H1 (cell line): ENCODE measurements around the gene TRIM45. TPM values are rescaled to one million over a fixed set of nuclear protein-coding genes. Genes with fewer than 3 reads are reported as not detected.

Experiments
- CTCF ChIA-PET: fragments of 300-600 bp; sonication (Branson Sonifier 250); formaldehyde crosslinking; loops from one replicate; lab custom pipeline; 2021; ENCODE audit not compliant: partially characterized antibody; lab: Charles Lee
- POLR2A ChIA-PET: fragments of 300-600 bp; sonication (Branson Sonifier 250); formaldehyde crosslinking; loops from one replicate; lab custom pipeline; 2021; ENCODE audit warnings: inconsistent platforms; ENCODE audit not compliant: partially characterized antibody; lab: Charles Lee
- DNase-seq, 2 experiments: peaks; one replicate each; pipeline versions ENCODE4 v3.0.0 to v3.0.0-alpha.2; 2010 to 2022; ENCODE audit warnings: low spot score in 2 of 2, low read depth in 1 of 2, mixed read lengths in 1 of 2
- FAIRE-seq: peaks from 2 replicates; lab custom pipeline; 2011; peaks lifted over from hg19 to GRCh38; lab: Jason Lieb, UNC
- H2AFZ ChIP-seq: 2 replicates; pipeline ENCODE4 v1.8.1; 2012; ENCODE audit warnings: low read length, inconsistent platforms
- H2AK5ac ChIP-seq: 2 replicates; pipeline ENCODE4 v1.6.1; 2013; ENCODE audit warnings: low read depth, low read length
- H2BK120ac ChIP-seq: replicated peaks from 2 replicates; pipeline ENCODE3; 2013; ENCODE audit warnings: low read depth, low read length, inconsistent platforms
- H2BK12ac ChIP-seq: 2 replicates; pipeline ENCODE4 v1.6.1; 2013; ENCODE audit warnings: low read depth, low read length
- H2BK15ac ChIP-seq: 2 replicates; pipeline ENCODE4 v1.6.1; 2013; ENCODE audit warnings: low read length
- H2BK20ac ChIP-seq: 2 replicates; pipeline ENCODE4 v1.6.1; 2013; ENCODE audit warnings: low read length
- H2BK5ac ChIP-seq: 2 replicates; pipeline ENCODE4 v1.6.1; 2013; ENCODE audit warnings: low read depth, low read length
- H3K14ac ChIP-seq: 2 replicates; pipeline ENCODE4 v1.6.1; 2013; ENCODE audit warnings: inconsistent platforms; ENCODE audit not compliant: insufficient read length
- H3K18ac ChIP-seq: 2 replicates; pipeline ENCODE4 v1.6.1; 2013; ENCODE audit warnings: low read length; ENCODE audit errors: extremely low read depth
- H3K23ac ChIP-seq: 2 replicates; pipeline ENCODE4 v1.6.1; 2013; ENCODE audit warnings: inconsistent platforms; ENCODE audit not compliant: insufficient read length
- H3K23me2 ChIP-seq: 2 replicates; pipeline ENCODE4 v1.6.1; 2013; ENCODE audit warnings: low read depth, low read length
- H3K27ac ChIP-seq: 2 replicates; pipeline ENCODE4 v1.6.1; 2011; ENCODE audit warnings: low read depth, low read length, inconsistent platforms
- H3K27me3 ChIP-seq, 4 experiments: replicated peaks in 1 of 4; 1 replicate in 1 of 4; 2 replicates in 3 of 4; pipeline versions ENCODE4 v1.6.1 to v1.8.1; 2011 to 2013; ENCODE audit warnings: low read length in 3 of 4, mild to moderate bottlenecking in 3 of 4, inconsistent platforms in 2 of 4, mixed read lengths in 2 of 4, moderate library complexity in 1 of 4; ENCODE audit not compliant: control insufficient read depth in 3 of 4, insufficient read depth in 3 of 4; ENCODE audit errors: extremely low read depth in 1 of 4
- H3K36me3 ChIP-seq, 4 experiments: 2 replicates each; pipeline versions ENCODE4 v1.6.1 to v1.8.1; 2011 to 2013; ENCODE audit warnings: mild to moderate bottlenecking in 4 of 4, low read length in 3 of 4, moderate library complexity in 2 of 4, control low read depth in 1 of 4, inconsistent platforms in 1 of 4; ENCODE audit not compliant: insufficient read depth in 4 of 4, control insufficient read depth in 2 of 4
- H3K4ac ChIP-seq: replicated peaks from 2 replicates; pipeline ENCODE3; 2013; ENCODE audit warnings: low read length, low read depth, mixed read lengths, inconsistent platforms; ENCODE audit not compliant: insufficient read length
- H3K4me1 ChIP-seq, 4 experiments: replicated peaks in 1 of 4; 1 replicate in 1 of 4; 2 replicates in 3 of 4; pipeline versions ENCODE4 v1.6.1 to v1.8.1; 2011 to 2013; ENCODE audit warnings: low read length in 3 of 4, inconsistent platforms in 2 of 4, mixed read lengths in 1 of 4; ENCODE audit not compliant: insufficient read depth in 4 of 4, control insufficient read depth in 3 of 4
- H3K4me2 ChIP-seq, 2 experiments: 2 replicates each; pipeline versions ENCODE4 v1.6.1 to v1.8.1; 2011 to 2013; ENCODE audit warnings: low read depth in 2 of 2, low read length in 2 of 2, control low read depth in 1 of 2, inconsistent platforms in 1 of 2, mild to moderate bottlenecking in 1 of 2; ENCODE audit not compliant: insufficient read depth in 1 of 2
- H3K4me3 ChIP-seq, 4 experiments: fragments of 200-600, 300-600 bp in 1 of 4; sonication (generic), shearing (Covaris generic), sonication (Bioruptor Twin) in 1 of 4; 2 replicates each; pipeline versions ENCODE4 v1.5.1 to v1.8.1; 2011 to 2016; ENCODE audit warnings: low read length in 4 of 4, low read depth in 3 of 4, control low read depth in 2 of 4, inconsistent platforms in 2 of 4, mild to moderate bottlenecking in 2 of 4, mixed read lengths in 1 of 4, moderate library complexity in 1 of 4; ENCODE audit not compliant: insufficient read depth in 2 of 4; ENCODE audit errors: extremely low read depth in 1 of 4
- H3K56ac ChIP-seq: replicated peaks from 2 replicates; pipeline ENCODE3; 2013; ENCODE audit warnings: low read depth, mild to moderate bottlenecking, mixed read lengths, low read length, inconsistent platforms; ENCODE audit not compliant: insufficient read length
- H3K79me1 ChIP-seq: 2 replicates; pipeline ENCODE4 v1.6.1; 2013; ENCODE audit warnings: low read depth, low read length, control low read depth
- H3K79me2 ChIP-seq, 2 experiments: 2 replicates each; pipeline versions ENCODE4 v1.6.1 to v1.8.1; 2012 to 2013; ENCODE audit warnings: low read length in 2 of 2, mild to moderate bottlenecking in 2 of 2, inconsistent platforms in 1 of 2; ENCODE audit not compliant: insufficient read depth in 2 of 2, control insufficient read depth in 1 of 2
- H3K9ac ChIP-seq, 4 experiments: replicated peaks in 1 of 4; 1 replicate in 1 of 4; 2 replicates in 3 of 4; pipeline versions ENCODE4 v1.6.1 to v1.8.1; 2011 to 2013; ENCODE audit warnings: low read depth in 3 of 4, low read length in 3 of 4, control low read depth in 2 of 4, mild to moderate bottlenecking in 2 of 4, moderate library complexity in 2 of 4, inconsistent platforms in 1 of 4; ENCODE audit errors: extremely low read depth in 1 of 4
- H3K9me3 ChIP-seq, 2 experiments: 2 replicates each; pipeline versions ENCODE4 v1.6.1 to v1.8.1; 2012 to 2013; ENCODE audit warnings: mild to moderate bottlenecking in 2 of 2, moderate library complexity in 2 of 2, control low read depth in 1 of 2, inconsistent platforms in 1 of 2, low read depth in 1 of 2, low read length in 1 of 2, mixed read lengths in 1 of 2; ENCODE audit not compliant: insufficient read depth in 2 of 2
- H4K20me1 ChIP-seq, 2 experiments: replicated peaks in 1 of 2; 2 replicates each; pipeline versions ENCODE3 to v1.8.1; 2011 to 2013; ENCODE audit warnings: inconsistent platforms in 2 of 2, low read length in 2 of 2, mild to moderate bottlenecking in 1 of 2; ENCODE audit not compliant: insufficient read depth in 2 of 2, control insufficient read depth in 1 of 2
- H4K5ac ChIP-seq: 2 replicates; pipeline ENCODE4 v1.6.1; 2013; ENCODE audit warnings: low read length, low read depth, mixed read lengths, inconsistent platforms; ENCODE audit not compliant: insufficient read length
- H4K8ac ChIP-seq: 2 replicates; pipeline ENCODE4 v1.8.0; 2013; ENCODE audit warnings: mild to moderate bottlenecking, moderate library complexity, low read length, inconsistent platforms; ENCODE audit not compliant: insufficient read depth; ENCODE audit errors: extremely low read depth
- H4K91ac ChIP-seq: replicated peaks from 2 replicates; pipeline ENCODE3; 2013; ENCODE audit warnings: low read length, mixed read lengths, inconsistent platforms; ENCODE audit not compliant: insufficient read length
- CBX8 ChIP-seq: fragments of 300-800, 300-1000 bp; sonication (generic); IDR thresholded peaks from 2 replicates; pipeline ENCODE4 v1.7.1; 2016; ENCODE audit warnings: low read depth, low read length, borderline replicate concordance
- CHD2 ChIP-seq: IDR thresholded peaks from 2 replicates; pipeline ENCODE4 v1.6.1; 2012; ENCODE audit warnings: low read length, improper control_type of control experiment
- CREB1 ChIP-seq: IDR thresholded peaks from 2 replicates; pipeline ENCODE4 v1.6.1; 2012; ENCODE audit warnings: inconsistent platforms
- CTCF ChIP-seq, 3 experiments: IDR thresholded peaks; 1 replicate in 2 of 3; 2 replicates in 1 of 3; pipeline versions ENCODE4 v1.5.1 to v1.6.1; 2011; ENCODE audit warnings: low read length in 3 of 3, mild to moderate bottlenecking in 3 of 3, inconsistent platforms in 2 of 3, low read depth in 1 of 3, moderate library complexity in 1 of 3; ENCODE audit not compliant: insufficient read depth in 1 of 3; ENCODE audit errors: control extremely low read depth in 1 of 3
- GABPA ChIP-seq: IDR thresholded peaks from 2 replicates; pipeline ENCODE4 v1.6.1; 2011; ENCODE audit warnings: mild to moderate bottlenecking, low read length, moderate library complexity, borderline replicate concordance; ENCODE audit not compliant: insufficient read depth
- KDM1A ChIP-seq: fragments of 200-600, 300-600 bp; sonication (generic); IDR thresholded peaks from 2 replicates; pipeline ENCODE4 v1.7.1; 2016; ENCODE audit warnings: mild to moderate bottlenecking, low read length, borderline replicate concordance
- KDM4A ChIP-seq: IDR thresholded peaks from one replicate; pipeline ENCODE4 v1.7.1; 2012; ENCODE audit warnings: low read depth, mild to moderate bottlenecking, moderate library complexity, low read length, inconsistent platforms; ENCODE audit not compliant: severe bottlenecking
- MAFK ChIP-seq: IDR thresholded peaks from 2 replicates; pipeline ENCODE4 v1.6.1; 2012; ENCODE audit warnings: low read depth, mild to moderate bottlenecking, improper control_type of control experiment, low read length
- PHF8 ChIP-seq: fragments of 200-600 bp; sonication (generic); conservative IDR thresholded peaks from 2 replicates; pipeline ENCODE4 v1.7.1; 2012; ENCODE audit warnings: low read depth, mild to moderate bottlenecking, inconsistent platforms, low read length, moderate library complexity
- SIN3A ChIP-seq, 2 experiments: IDR thresholded peaks in 1 of 2; conservative IDR thresholded peaks in 1 of 2; 2 replicates each; pipeline ENCODE4 v1.6.1; 2011 to 2012; ENCODE audit warnings: low read length in 2 of 2, improper control_type of control experiment in 1 of 2, low read depth in 1 of 2, mild to moderate bottlenecking in 1 of 2
- SP4 ChIP-seq: IDR thresholded peaks from 2 replicates; pipeline ENCODE4 v1.6.1; 2012; ENCODE audit warnings: low read length, inconsistent platforms
- WGBS, 2 experiments: shearing (Covaris generic) in 1 of 2; methylation state at CpG; one replicate each; pipeline versions ENCODE4 v1.1.6 to v1.1.7; 2013 to 2015; ENCODE audit warnings: low lambda C conversion rate in 2 of 2, mixed read lengths in 2 of 2, inconsistent platforms in 1 of 2, low coverage in 1 of 2, missing lambda C conversion rate in 1 of 2; ENCODE audit not compliant: insufficient replicate concordance in 2 of 2, insufficient coverage in 1 of 2, insufficient read length in 1 of 2; ENCODE audit errors: extremely low coverage in 1 of 2, missing lambda C conversion rate in 1 of 2; 5-methylcytosine and 5-hydroxymethylcytosine counted together
- polyA plus RNA-seq, 7 experiments: library from polyadenylated mRNA; depleted of rRNA in 3 of 7; stranded (reverse) in 5 of 7; unstranded in 2 of 7; fragments of >200 nt in 5 of 7; fragments of 200-250 nt in 2 of 7; gene quantifications; 1 replicate in 5 of 7; 2 replicates in 1 of 7; 4 replicates in 1 of 7; pipeline versions ENCODE4 v1.2.1 to v1.2.3, GENCODE V29; 2011 to 2013; ENCODE audit warnings: missing spikeins in 2 of 7, mixed read lengths in 2 of 7
- total RNA-seq: library from RNA; stranded (reverse); fragmentation: NEBNext Ultra II Directional; extraction: Animal tissue kit (Norgen Biotek cat#: 25700); gene quantifications from 2 replicates; pipeline ENCODE4 v1.2.1, GENCODE V29; 2021

The TRIM45 gene
- total and polyA plus RNA-seq, 2 of the 8 experiments (the other 6 are each of a cell fraction or from before 2014, with no cell fraction given) = 13.7 to 16.7 TPM

GRCh38 chr1:117068580-117068979 lies 53.0 kb downstream of the TRIM45 start:
- Histone ChIP-seq H4K8ac (no peak overlapping the region), H3K4me1 (no peaks in the 10 kb centered on the region; a peak in 1 of 7 replicates), H3K79me1 (no peaks in the 10 kb centered on the region; the same call in 1 of the 2 replicates), H3K27me3 (peaks cover 0 to 1% (median 0%) of the 10 kb centered on the region in 4 experiments; a peak in 1 of 7 replicates), H3K27ac (no peak overlapping the region), H2BK20ac (no peak overlapping the region), H3K36me3 (peaks cover 6 to 29% (median 22%) of the 10 kb centered on the region in 4 experiments), H3K9ac (no peak overlapping the region), H2BK120ac (no peak overlapping the region), H2BK12ac (no peak overlapping the region), H3K4ac (no peak overlapping the region), H4K91ac (no peak overlapping the region), H3K23me2 (no peaks in the 10 kb centered on the region), H3K4me3 (no peak overlapping the region), H3K23ac (no peak overlapping the region), H3K79me2 (peaks cover 0 to 30% of the 10 kb centered on the region in 2 experiments; a peak in 2 of 4 replicates), H2AK5ac (no peak overlapping the region), H2BK5ac (no peak overlapping the region), H3K56ac (no peak overlapping the region), H3K14ac (no peak overlapping the region), H3K9me3 (no peaks in the 10 kb centered on the region), H4K5ac (no peak overlapping the region), H2AFZ (no peak overlapping the region), H3K18ac (no peak overlapping the region), H4K20me1 (peaks cover 1 to 4% of the 10 kb centered on the region in 2 experiments), H2BK15ac (no peak overlapping the region), H3K4me2 (no peak overlapping the region)
- ChIA-PET CTCF (interaction anchor here (0.5 to 5.2 kb wide), 20 partner anchors 9 to 1444 kb away, joined by 3 to 49 read pairs (median 5); partner anchors contain the start of gene TTF2), POLR2A (interaction anchor here (1.0 to 3.6 kb wide), 2 partner anchors 9 to 12 kb away, joined by 3 to 13 read pairs; partner anchors contain the start of gene TTF2)
- DNase-seq (no peak), FAIRE-seq (no peak)
- 90% methylated on average over 5 of the region's 5 CpGs; no CpG with 5 or more reads in 1 of the 2 experiments for WGBS, 2 experiments
- TF ChIP-seq CBX8 (no peak), KDM4A (no peak), KDM1A (no peak), CREB1 (no peak), GABPA (no peak), MAFK (no peak), PHF8 (no peak), SP4 (no peak), CTCF (IDR thresholded peaks at IDR 0.05; ENCODE audit: control extremely low read depth in 1 of 3, insufficient read depth in 1 of 3, low read depth in 1 of 3, low read length in 3 of 3) (no peak), CHD2 (no peak), SIN3A (conservative IDR thresholded peaks at IDR 0.05 in 1 of 2, IDR thresholded peaks at IDR 0.05 in 1 of 2; ENCODE audit: low read depth in 1 of 2, low read length in 2 of 2) (no peak)
